ENCODE data around the gene NBPF20.
"Not testable (repeated sequence)": the region's sequence is repeated elsewhere in the genome, so short reads cannot be mapped to it uniquely, and the experiment has no call there.

Gene NBPF20

DNA sequence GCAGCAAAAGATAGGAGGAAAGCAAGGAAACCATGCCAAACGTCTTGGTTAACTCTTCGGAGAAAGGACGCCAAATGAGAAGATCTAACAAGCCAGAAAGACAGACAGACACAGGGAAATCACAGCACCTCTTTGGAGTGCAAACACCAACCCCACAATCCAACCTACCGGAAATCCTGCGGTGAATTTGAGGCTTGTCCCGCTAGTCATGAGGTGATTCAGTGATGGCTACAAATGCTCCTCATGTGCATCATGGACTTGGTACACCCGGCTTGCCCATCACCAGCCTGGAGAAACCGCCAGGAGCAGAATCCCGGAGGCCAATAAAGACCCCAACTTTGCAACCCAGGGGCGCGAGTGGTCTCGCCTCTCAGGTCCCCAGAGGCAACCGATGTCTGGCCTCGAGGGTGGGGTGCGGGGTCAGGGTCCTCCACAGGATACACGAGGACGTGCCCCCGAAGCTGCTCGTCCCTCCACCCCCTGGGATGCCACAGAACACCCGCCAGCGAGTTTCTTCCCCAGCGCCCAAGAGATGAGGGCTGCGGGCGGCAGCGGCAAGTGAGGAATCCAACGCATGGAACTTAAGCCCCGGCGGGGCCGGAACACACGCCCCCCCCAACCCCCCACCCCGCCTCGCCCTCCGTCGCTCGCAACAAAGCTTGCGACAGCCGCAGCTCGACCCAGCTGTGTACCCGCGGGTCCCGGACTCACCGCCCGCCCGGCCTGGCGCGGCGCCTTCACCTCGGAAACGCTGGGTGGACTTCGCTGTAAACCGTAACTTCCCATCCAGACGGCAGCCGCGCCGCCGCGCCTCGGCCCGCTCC lies 579 bp downstream of the NBPF20 start:
- DNase-seq = not testable (repeated sequence)

DNA sequence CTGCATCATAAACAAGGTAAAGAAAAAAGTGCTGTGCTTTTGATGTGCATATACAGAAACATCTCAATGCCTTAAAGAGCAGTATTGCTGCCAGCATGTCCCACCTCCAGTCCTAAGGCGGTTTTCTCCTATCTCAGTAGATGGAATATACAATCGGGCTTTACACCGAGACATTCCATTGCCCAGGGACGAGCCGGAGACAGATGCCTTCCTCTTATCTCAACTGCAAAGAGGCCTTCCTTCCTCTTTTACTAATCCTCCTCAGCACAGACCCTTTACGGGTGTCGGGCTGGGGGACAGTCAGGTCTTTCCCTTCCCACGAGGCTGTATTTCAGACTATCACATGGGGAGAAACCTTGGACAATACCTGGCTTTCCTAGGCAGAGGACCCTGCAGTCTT lies 10.3 kb downstream of the NBPF20 start:
- DNase-seq = not testable (repeated sequence)

DNA sequence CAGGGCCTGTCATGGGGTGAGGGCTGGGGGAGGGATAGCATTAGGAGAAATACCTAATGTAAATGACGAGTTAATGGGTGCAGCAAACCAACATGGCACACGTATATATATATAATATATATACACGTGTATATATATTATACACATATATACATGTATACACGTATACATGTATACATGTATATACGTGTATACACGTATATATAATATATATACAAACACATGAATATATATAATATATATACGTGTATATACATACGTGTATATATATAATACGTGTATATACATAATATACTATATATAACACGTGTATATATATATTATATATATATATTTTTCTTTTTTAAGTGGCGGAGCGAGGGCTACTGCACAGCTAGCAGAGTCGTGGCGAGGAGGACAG lies 18.1 kb downstream of the NBPF20 start:
- not testable (repeated sequence) for DNase-seq

DNA sequence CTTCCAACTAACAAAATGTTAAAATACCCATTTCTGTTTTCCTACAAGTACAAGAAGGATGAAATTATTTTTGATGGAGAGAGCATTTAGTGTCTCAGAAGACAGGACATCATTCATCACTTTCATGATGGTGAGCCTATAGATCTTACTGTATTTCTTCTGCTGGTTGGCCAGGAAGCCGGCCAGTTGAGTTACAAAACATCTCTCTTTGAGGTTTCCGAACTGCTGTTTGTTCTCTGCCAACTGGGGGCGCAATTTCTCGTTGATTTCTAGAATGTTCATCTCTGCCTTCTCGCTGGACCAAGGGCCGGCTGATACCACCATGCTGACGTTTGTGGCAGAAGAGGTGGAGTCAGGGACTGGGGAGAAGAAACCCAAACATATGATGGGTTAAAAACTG lies 20.5 kb downstream of the NBPF20 start:
- not testable (repeated sequence) for DNase-seq

DNA sequence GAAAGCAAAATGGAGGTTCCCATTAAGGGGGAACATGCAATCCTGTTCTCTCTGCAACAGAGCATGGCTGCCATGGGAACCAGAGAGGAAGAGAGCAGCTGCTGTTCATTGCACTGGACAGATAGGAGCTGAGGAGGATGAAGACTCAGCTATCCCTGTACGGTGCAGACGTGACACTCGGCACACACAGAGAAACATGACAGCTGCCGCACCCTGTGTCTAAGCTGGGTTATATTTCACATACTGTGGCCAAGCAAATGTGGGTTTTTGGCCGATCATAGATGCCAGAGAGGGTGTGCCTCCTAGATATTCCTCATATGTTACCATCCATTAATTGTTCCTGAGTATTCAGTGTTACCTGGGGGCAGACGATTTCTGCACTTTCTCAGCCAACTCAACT lies 24.7 kb downstream of the NBPF20 start:
- DNase-seq = not testable (repeated sequence)

All from DMS 273 treated with DMSO at 0.1 percent for 48 hours (cell line).